ENCODE measurements around the gene KDM5B. TPM values are rescaled to one million over a fixed set of nuclear protein-coding genes. Genes with fewer than 3 reads are reported as not detected.

Gene KDM5B
- total RNA-seq, 1 donor from 2014 or later, result 316 TPM

DNA sequence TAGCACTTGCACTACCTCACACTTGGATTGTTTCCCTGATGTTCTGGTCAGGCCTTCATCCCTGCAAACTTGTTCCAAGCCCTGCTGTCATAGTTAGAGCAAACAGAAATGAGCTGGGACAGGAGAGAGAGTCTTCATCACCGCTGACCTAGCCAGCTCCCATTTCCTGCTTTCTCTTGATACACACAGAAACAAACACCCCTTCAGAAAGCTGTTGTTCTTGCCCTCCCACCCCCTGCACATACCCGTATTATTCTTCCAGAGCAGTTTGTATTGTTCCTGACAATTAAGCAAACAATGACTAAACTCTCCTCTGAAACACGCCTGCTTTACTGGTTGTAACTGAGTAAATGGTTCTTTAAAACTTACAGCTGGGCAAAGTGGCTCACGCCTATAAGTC is 95.1 kb downstream of the KDM5B start:
- H3K27me3 Mint-ChIP-seq, result peaks cover 51% of the 10 kb centered on the region
- TF ChIP-seq, protein P1, sequence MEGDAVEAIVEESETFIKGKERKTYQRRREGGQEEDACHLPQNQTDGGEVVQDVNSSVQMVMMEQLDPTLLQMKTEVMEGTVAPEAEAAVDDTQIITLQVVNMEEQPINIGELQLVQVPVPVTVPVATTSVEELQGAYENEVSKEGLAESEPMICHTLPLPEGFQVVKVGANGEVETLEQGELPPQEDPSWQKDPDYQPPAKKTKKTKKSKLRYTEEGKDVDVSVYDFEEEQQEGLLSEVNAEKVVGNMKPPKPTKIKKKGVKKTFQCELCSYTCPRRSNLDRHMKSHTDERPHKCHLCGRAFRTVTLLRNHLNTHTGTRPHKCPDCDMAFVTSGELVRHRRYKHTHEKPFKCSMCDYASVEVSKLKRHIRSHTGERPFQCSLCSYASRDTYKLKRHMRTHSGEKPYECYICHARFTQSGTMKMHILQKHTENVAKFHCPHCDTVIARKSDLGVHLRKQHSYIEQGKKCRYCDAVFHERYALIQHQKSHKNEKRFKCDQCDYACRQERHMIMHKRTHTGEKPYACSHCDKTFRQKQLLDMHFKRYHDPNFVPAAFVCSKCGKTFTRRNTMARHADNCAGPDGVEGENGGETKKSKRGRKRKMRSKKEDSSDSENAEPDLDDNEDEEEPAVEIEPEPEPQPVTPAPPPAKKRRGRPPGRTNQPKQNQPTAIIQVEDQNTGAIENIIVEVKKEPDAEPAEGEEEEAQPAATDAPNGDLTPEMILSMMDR (IDR thresholded peaks at IDR 0.05; ENCODE audit: unreplicated experiment), result no peak
- no peaks in the 10 kb centered on the region for H3K36me3 Mint-ChIP-seq (ENCODE audit: insufficient read depth)
- H3K27ac Mint-ChIP-seq, result peak overlapping the region; percentile 93
- no peak for DNase-seq (ENCODE audit: low spot score, unreplicated experiment)
- H3K4me3 Mint-ChIP-seq (ENCODE audit: low read depth), result no peak overlapping the region
- no peaks in the 10 kb centered on the region for H3K9me3 Mint-ChIP-seq (ENCODE audit: low read depth)
- H3K4me1 Mint-ChIP-seq (ENCODE audit: low read depth), result peaks cover 18% of the 10 kb centered on the region

DNA sequence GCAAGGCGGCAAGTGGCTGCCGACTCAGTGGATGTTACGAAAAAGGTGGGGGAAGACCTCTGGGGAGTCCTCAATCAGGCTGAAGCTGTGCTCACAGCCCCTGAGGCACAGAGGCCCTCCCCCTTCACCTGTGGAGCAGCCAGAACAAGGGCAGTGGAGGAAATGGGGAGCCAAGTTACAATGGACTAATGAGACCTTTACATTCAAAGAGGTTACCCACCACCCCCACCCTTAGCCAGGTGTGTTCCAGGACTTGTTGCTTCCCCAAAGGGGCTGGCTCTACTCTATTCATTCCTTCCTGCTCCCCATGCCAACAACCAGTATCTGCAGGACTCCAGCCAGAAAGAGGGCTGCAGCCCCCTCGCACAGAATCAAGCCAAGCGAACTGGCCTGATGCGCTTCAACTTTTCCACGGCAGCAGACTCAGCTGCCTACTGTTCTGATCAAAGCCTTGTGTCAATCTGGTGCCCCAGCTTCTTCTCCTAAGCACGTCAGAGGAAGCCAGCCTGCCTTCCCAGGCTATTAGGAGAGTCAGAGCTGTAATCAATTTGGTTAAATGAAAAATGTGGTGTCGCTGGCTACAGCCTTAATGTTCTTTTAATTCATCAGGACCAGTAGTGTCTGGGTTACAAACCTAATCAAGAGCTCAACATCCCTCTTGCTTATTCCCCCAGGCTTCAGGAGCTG is 96.1 kb downstream of the KDM5B start:
- no peak overlapping the region for H3K4me3 Mint-ChIP-seq (ENCODE audit: low read depth)
- no peaks in the 10 kb centered on the region for H3K36me3 Mint-ChIP-seq (ENCODE audit: insufficient read depth)
- no peak overlapping the region for H3K27ac Mint-ChIP-seq
- DNase-seq (ENCODE audit: low spot score, unreplicated experiment), result no peak
- TF ChIP-seq, protein P1 (IDR thresholded peaks at IDR 0.05; ENCODE audit: unreplicated experiment), result no peak
- H3K4me1 Mint-ChIP-seq (ENCODE audit: low read depth), result peaks cover 18% of the 10 kb centered on the region
- H3K9me3 Mint-ChIP-seq (ENCODE audit: low read depth), result no peaks in the 10 kb centered on the region
- H3K27me3 Mint-ChIP-seq, result peaks cover 60% of the 10 kb centered on the region

DNA sequence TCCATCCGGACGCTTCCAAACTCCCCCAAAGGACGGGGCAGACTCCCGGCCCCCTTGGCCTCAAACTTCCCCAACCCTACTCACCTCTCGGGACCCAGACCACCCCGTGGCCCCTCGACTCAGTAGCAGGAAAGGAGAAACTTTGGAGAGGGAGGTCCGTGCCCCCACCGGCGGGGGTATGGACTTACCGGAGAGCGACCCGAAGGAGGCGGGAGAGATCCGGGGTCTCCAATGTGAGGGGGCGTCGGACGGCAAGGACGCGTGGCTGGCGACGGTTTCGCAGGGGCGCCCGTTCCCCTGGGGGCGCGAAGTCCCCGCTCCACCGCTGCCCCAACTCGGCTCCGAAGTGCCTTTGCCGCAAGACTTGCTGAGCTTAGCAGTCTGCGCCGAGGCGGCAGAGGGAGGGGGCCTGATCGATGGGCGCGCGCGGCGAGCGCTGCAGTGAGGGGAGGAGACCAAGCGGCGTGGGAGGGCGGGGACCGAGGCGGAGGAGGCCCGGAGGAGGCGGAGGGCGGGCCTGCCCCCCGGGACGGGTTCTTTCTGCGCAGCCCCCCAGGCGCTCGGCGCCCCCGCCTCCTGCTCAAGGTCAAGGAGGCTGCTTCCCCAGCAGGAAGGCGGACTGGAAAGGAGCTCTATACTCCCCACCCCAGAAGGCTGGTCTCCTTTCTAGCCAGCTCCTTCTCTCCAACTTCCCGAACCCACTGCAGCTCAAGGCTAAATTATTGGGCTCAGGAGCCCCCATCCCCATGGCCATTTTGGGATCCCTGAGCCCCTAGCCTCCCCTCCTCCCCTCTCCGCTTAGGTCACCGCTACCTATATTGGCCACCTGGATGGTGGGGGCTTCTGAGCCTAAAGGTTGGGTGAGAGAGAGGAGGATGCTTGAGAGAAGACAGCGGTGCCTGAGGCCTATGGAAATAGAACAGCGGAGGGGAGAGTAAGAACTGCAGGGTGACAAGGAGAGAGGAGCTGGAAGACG is 97.9 kb downstream of the KDM5B start, which contains the start of gene SYT2:
Gene SYT2 (minus strand): TSS at position 385 of the 976 bp plus-strand sequence. CDS start 104,682 bp downstream, outside the sequence.
- peaks cover 18% of the 10 kb centered on the region for H3K4me1 Mint-ChIP-seq (ENCODE audit: low read depth)
- peaks cover 68% of the 10 kb centered on the region for H3K27me3 Mint-ChIP-seq
- H3K4me3 Mint-ChIP-seq (ENCODE audit: low read depth), result peak within 1 kb of the TSS; percentile 69
- DNase-seq (ENCODE audit: low spot score, unreplicated experiment), result peak; percentile 79
- no peak within 1 kb of the TSS for H3K27ac Mint-ChIP-seq
- H3K36me3 Mint-ChIP-seq (ENCODE audit: insufficient read depth), result no peaks in the 10 kb centered on the region
- TF ChIP-seq, protein P1 (IDR thresholded peaks at IDR 0.05; ENCODE audit: unreplicated experiment), result no peak
- no peaks in the 10 kb centered on the region for H3K9me3 Mint-ChIP-seq (ENCODE audit: low read depth)

DNA sequence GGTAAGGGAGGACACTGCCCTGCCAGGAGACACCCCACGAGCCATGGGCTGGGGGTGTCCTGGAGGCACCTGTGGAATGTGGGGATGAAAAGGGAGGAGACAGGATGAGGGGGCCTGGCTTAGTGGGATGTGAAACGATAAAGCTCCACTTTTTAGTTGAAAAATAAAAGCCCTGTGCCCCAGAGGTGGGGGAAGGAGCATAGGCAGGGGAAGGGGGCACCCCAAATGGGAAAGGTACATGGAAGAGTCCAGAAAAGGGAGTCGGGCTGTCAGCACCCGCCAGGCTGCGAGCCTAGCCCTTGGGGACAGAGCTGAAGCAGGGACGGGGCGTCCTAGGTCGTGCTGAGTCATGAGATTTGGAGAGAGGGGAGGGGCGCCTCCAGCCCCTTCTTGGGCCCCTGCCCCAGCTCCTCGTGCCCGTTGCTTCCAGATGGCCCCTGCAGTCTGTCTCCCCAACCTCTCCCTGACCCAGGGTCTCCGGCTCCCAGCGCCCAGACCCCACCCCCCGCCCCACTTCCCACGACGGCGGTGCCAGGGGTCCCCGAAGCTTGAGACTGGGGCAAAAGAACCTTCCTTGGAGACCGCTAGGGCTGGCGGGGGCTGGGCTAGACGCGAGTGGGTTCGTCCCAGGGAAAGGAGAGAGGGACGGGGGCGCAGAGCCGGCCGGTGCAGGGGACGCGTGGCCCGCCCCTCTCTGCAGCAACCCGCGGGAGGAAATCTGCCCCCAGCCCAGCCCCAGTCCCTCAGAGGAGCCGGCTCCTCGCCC is 98.8 kb downstream of the KDM5B start:
- peak overlapping the region; percentile 69 for H3K4me3 Mint-ChIP-seq (ENCODE audit: low read depth)
- no peaks in the 10 kb centered on the region for H3K9me3 Mint-ChIP-seq (ENCODE audit: low read depth)
- no peak for DNase-seq (ENCODE audit: low spot score, unreplicated experiment)
- peaks cover 70% of the 10 kb centered on the region for H3K27me3 Mint-ChIP-seq
- TF ChIP-seq, protein P1 (IDR thresholded peaks at IDR 0.05; ENCODE audit: unreplicated experiment), result no peak
- H3K4me1 Mint-ChIP-seq (ENCODE audit: low read depth), result peaks cover 18% of the 10 kb centered on the region
- no peaks in the 10 kb centered on the region for H3K36me3 Mint-ChIP-seq (ENCODE audit: insufficient read depth)
- H3K27ac Mint-ChIP-seq, result no peak overlapping the region
